Effector memory CD4-positive, alpha-beta T cell (primary cell): ENCODE data around the gene VDAC1.

Experiments used
- DNase-seq, 3 donors: peaks; one replicate each; pipeline ENCODE4 v3.0.0-alpha.2; 2020
- H3K27ac ChIP-seq: 2 replicates; pipeline ENCODE4 v1.7.0; 2013; ENCODE audit warnings: mild to moderate bottlenecking, low read length, moderate library complexity; ENCODE audit not compliant: insufficient read depth, poor library complexity, severe bottlenecking
- H3K27me3 ChIP-seq: replicated peaks from 2 replicates; pipeline ENCODE4 v1.7.0; 2013; ENCODE audit warnings: mild to moderate bottlenecking, low read length; ENCODE audit not compliant: insufficient read depth, control insufficient read depth, poor library complexity, severe bottlenecking
- H3K36me3 ChIP-seq: 2 replicates; pipeline ENCODE4 v1.7.0; 2013; ENCODE audit warnings: mild to moderate bottlenecking, low read length, moderate library complexity; ENCODE audit not compliant: control insufficient read depth, insufficient read depth
- H3K4me1 ChIP-seq: 2 replicates; pipeline ENCODE4 v1.7.0; 2013; ENCODE audit warnings: low read length, mild to moderate bottlenecking; ENCODE audit not compliant: control insufficient read depth, insufficient read depth, poor library complexity, severe bottlenecking
- H3K4me3 ChIP-seq: 2 replicates; pipeline ENCODE4 v1.7.0; 2013; ENCODE audit warnings: low read length, low read depth, mild to moderate bottlenecking; ENCODE audit not compliant: insufficient read depth, poor library complexity, severe bottlenecking
- H3K9me3 ChIP-seq: 2 replicates; pipeline ENCODE4 v1.7.0; 2013; ENCODE audit warnings: mild to moderate bottlenecking, low read length, moderate library complexity; ENCODE audit not compliant: control insufficient read depth

The VDAC1 gene

DNA sequence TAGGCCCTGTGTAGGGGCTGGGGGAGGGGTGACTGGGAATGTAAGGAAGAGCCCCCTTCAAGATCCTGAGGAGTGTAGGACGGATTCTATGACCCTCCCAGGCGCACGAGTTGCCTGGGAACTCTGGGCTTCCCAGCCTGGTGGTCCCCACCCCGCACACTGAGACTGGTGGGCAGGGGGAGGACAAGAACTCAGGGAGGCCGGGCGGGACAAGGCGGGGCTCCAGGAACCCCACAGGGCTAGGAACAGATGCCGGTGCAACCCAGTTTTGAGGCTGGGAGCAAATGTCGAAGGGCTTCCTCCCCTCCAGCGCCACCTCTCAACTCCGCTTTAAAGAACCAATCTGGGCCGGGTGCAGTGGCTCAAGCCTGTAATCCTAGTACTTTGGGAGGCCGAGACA is 1.3 kb upstream of the VDAC1 start:
- no peak for DNase-seq
- Histone ChIP-seq H3K27me3 (no peaks in the 10 kb centered on the region), H3K27ac (no peak overlapping the region), H3K9me3 (no peaks in the 10 kb centered on the region), H3K4me3 (no peak overlapping the region), H3K36me3 (no peaks in the 10 kb centered on the region), H3K4me1 (peaks cover 20% of the 10 kb centered on the region)

DNA sequence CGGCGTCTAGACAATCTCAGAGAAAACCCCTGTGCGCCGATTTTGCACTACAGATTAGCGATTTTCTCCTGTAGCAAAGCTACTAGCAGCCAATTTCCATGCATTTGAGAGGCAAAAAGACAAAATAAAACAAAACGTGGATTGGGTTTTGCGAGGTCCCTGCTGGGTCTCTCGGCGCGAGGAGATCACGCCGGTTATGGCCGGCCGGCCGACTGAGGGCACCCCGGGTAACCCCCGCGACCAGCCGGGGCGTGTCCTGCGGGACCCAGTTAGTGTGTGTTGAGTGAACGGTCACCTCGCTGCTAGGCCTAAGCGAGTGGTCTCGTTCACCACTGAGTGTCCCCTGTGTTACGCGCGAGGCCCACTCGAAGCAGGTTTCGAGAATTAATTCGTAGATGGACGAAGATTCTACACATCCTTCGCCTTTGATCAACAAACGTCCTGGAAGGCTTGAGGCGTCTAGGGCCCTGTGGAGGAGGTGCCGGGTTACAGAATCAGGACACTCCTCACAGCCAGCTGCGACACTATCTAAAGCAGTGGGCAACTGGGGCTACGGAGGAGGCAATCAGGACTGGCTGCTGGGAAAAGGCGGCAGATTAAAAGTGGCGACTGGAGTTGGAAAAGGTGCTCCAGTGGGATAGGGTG is 764 bp upstream of the VDAC1 start:
- Histone ChIP-seq H3K4me3 (peak overlapping the region; percentile 56), H3K9me3 (no peaks in the 10 kb centered on the region), H3K27ac (peak overlapping the region; percentile 93), H3K4me1 (peaks cover 20% of the 10 kb centered on the region), H3K27me3 (no peaks in the 10 kb centered on the region), H3K36me3 (no peaks in the 10 kb centered on the region)
- no peak for DNase-seq

GRCh38 chr5:134003817-134004625 is 754 bp downstream of the VDAC1 start:
- no peaks in the 10 kb centered on the region for H3K36me3 ChIP-seq
- H3K4me3 ChIP-seq: peak overlapping the region; percentile 56
- peaks cover 20% of the 10 kb centered on the region for H3K4me1 ChIP-seq
- no peaks in the 10 kb centered on the region for H3K9me3 ChIP-seq
- DNase-seq: peak; percentile 11 to 26 (median 19)
- no peaks in the 10 kb centered on the region for H3K27me3 ChIP-seq
- H3K27ac ChIP-seq: peak overlapping the region; percentile 93

GRCh38 chr5:134003064-134003816 is 1.5 kb downstream of the VDAC1 start:
- peak overlapping the region; percentile 56 for H3K4me3 ChIP-seq
- peak overlapping the region; percentile 93 for H3K27ac ChIP-seq
- no peaks in the 10 kb centered on the region for H3K36me3 ChIP-seq
- no peaks in the 10 kb centered on the region for H3K27me3 ChIP-seq
- no peaks in the 10 kb centered on the region for H3K9me3 ChIP-seq
- DNase-seq: no peak
- peaks cover 20% of the 10 kb centered on the region for H3K4me1 ChIP-seq

GRCh38 chr5:134001938-134002731 is 2.6 kb downstream of the VDAC1 start:
- DNase-seq: no peak
- Histone ChIP-seq H3K27ac (no peak overlapping the region), H3K9me3 (no peaks in the 10 kb centered on the region), H3K36me3 (no peaks in the 10 kb centered on the region), H3K27me3 (no peaks in the 10 kb centered on the region), H3K4me1 (peaks cover 20% of the 10 kb centered on the region), H3K4me3 (no peak overlapping the region)

DNA sequence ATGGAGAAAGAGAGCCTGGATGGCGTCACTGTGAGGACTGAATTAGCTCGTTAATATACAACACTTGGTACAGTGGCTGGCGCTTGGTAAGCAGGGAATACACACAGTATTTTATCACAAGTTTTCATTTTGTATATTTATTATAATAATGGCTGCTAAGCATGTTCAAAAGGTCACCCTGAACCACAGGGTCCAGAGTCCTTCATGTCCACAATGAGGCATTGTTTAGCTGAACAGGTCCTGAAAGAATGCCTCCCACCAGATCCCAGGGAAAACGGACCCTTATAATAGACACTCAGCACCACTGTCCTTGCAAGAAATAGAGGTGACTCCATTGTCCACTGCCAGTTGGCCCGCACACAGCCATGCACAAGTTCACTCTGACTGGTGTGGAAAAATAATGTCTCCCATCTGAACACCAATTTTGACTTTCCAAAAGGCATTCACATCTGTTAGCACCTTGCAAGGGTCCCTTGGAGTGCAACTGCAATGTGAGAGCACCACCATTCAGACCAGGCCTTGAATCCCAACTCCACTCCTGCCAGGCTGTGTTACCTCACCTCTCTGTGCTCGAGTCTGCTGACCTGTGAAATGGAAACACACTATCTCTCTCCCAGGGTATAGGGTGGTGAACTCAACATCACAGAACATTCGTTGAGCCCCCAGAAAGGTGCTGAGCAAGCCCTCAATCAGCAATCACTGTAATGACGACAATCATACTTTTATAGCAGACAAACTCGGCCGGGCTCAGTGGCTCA is 3.9 kb downstream of the VDAC1 start:
- no peak overlapping the region for H3K4me3 ChIP-seq
- DNase-seq: no peak
- peaks cover 24% of the 10 kb centered on the region for H3K4me1 ChIP-seq
- H3K36me3 ChIP-seq: no peaks in the 10 kb centered on the region
- H3K27ac ChIP-seq: no peak overlapping the region
- H3K9me3 ChIP-seq: no peaks in the 10 kb centered on the region
- H3K27me3 ChIP-seq: no peaks in the 10 kb centered on the region

DNA sequence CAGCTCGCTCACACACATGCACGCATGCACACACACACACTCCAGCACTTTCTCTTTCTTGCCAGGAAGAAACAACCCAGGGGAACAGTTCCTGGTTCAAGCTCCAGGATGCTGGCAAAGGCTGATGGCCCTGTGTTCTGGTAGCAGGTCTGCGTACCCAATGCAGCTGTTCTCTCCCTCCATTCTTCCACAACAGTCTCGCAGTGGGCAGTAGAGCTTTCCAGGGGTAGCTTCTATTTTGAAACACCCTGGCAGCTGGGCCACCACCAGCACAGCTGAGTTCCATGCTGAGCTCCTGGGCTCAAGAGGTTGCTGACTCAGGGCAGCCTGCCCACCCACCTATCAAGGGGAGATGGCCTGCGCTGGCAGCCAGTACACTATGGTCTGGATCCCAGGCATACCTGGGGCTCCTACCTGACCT is 4.7 kb downstream of the VDAC1 start:
- no peak for DNase-seq
- no peak overlapping the region for H3K4me3 ChIP-seq
- no peaks in the 10 kb centered on the region for H3K27me3 ChIP-seq
- no peaks in the 10 kb centered on the region for H3K36me3 ChIP-seq
- no peaks in the 10 kb centered on the region for H3K9me3 ChIP-seq
- H3K27ac ChIP-seq: no peak overlapping the region
- peaks cover 21% of the 10 kb centered on the region for H3K4me1 ChIP-seq

DNA sequence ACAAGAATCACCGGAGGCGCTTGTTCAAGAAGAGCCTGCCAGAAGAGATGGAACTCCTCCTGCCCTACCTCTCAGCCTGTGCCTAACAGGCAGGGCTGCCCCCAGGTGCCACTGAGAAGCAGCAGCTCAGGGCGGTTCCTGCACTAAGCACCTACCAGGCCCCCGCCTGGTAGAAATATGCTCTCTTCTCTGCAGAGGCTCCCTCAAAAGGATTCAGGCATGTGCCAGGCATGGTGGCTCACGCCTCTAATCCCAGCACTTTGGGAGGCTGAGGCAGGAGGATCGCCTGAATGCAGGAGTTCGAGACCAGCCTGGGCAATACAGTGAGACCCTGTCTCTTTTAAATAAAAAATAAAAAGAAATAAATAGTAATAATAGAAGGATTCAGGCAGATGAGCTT is 6.0 kb downstream of the VDAC1 start:
- Histone ChIP-seq H3K36me3 (no peaks in the 10 kb centered on the region), H3K4me1 (peaks cover 19% of the 10 kb centered on the region)

GRCh38 chr5:133998042-133998441 is 6.7 kb downstream of the VDAC1 start:
- Histone ChIP-seq H3K27ac (no peak overlapping the region), H3K27me3 (no peaks in the 10 kb centered on the region), H3K9me3 (no peaks in the 10 kb centered on the region), H3K4me3 (no peak overlapping the region), H3K4me1 (peaks cover 12% of the 10 kb centered on the region), H3K36me3 (no peaks in the 10 kb centered on the region)
- no peak for DNase-seq

More for the DNA sequence above, 6.0 kb downstream of the VDAC1 start:
- no peaks in the 10 kb centered on the region for H3K9me3 ChIP-seq
- no peak overlapping the region for H3K4me3 ChIP-seq
- DNase-seq: no peak
- no peak overlapping the region for H3K27ac ChIP-seq
- no peaks in the 10 kb centered on the region for H3K27me3 ChIP-seq
